Tibial artery (tissue), 4 donors: ENCODE results near the gene ARHGAP33.
"Not testable (repeated sequence)": the region's sequence is repeated elsewhere in the genome, so short reads cannot be mapped to it uniquely, and the experiment has no call there.

Experiments used
- DNase-seq, 2 donors: peaks; one replicate each; pipeline ENCODE4 v3.0.0-alpha.2; 2019
- H3K27ac ChIP-seq, 2 donors: fragments of 200-600 bp; sonication (generic) in 1 of 2; 1 replicate in 1 of 2; 2 replicates in 1 of 2; pipeline ENCODE4 v1.5.1; 2018 to 2019; ENCODE audit warnings: mild to moderate bottlenecking in 1 of 2
- H3K27me3 ChIP-seq, 2 donors: fragments of 200-600 bp; sonication (generic) in 1 of 2; one replicate each; pipeline versions ENCODE4 v1.5.1 to v1.6.0; 2016 to 2019
- H3K36me3 ChIP-seq, 3 donors: fragments of 200-600 bp; sonication (generic) in 2 of 3; one replicate each; pipeline ENCODE4 v1.5.1; 2016 to 2019; ENCODE audit warnings: mild to moderate bottlenecking in 2 of 3
- H3K4me1 ChIP-seq, 4 donors: fragments of 200-600 bp; sonication (generic) in 2 of 4; 1 replicate in 3 of 4; 2 replicates in 1 of 4; pipeline ENCODE4 v1.5.1; 2016 to 2019
- H3K4me3 ChIP-seq, 2 donors: fragments of 200-600 bp; sonication (generic) in 1 of 2; 1 replicate in 1 of 2; 2 replicates in 1 of 2; pipeline ENCODE4 v1.5.1; 2018 to 2019; ENCODE audit warnings: mild to moderate bottlenecking in 2 of 2
- H3K9me3 ChIP-seq, 3 donors: fragments of 200-600 bp; sonication (generic) in 1 of 3; one replicate each; pipeline ENCODE4 v1.5.1; 2016 to 2019
- CTCF ChIP-seq, 2 experiments: fragments of 200-600 bp in 1 of 2; fragments of 450-650 bp in 1 of 2; IDR thresholded peaks; one replicate each; pipeline ENCODE4 v1.5.1; 2017 to 2019; ENCODE audit warnings: antibody characterized with exemption in 2 of 2, mild to moderate bottlenecking in 1 of 2, moderate library complexity in 1 of 2
- intact Hi-C: fragments of 100-400 bp; cut with DNase I; formaldehyde crosslinking; loops from one replicate; pipeline ENCODE4 v1.15.0; 2023; ENCODE audit warnings: low total_unique reads

The ARHGAP33 gene

GRCh38 chr19:35760711-35761349, 14.5 kb upstream of the ARHGAP33 start:
- intact Hi-C loops = no loop called here
- no peaks in the 10 kb centered on the region for H3K9me3 ChIP-seq

GRCh38 chr19:35764432-35765315, 10.7 kb upstream of the ARHGAP33 start:
- no peak for DNase-seq
- Histone ChIP-seq H3K27ac (no peak overlapping the region), H3K27me3 (no peaks in the 10 kb centered on the region), H3K4me1 (peaks cover 0 to 10% (median 3%) of the 10 kb centered on the region in 4 donors), H3K4me3 (no peak overlapping the region), H3K36me3 (peaks cover 4 to 78% (median 24%) of the 10 kb centered on the region in 3 donors), H3K9me3 (no peaks in the 10 kb centered on the region)
- intact Hi-C loops = no loop called here
- TF ChIP-seq CTCF (IDR thresholded peaks at IDR 0.05) = no peak

More at GRCh38 chr19:35760711-35761349, 14.5 kb upstream of the ARHGAP33 start:
- H3K4me3 ChIP-seq = no peak overlapping the region
- peaks cover 4 to 49% (median 20%) of the 10 kb centered on the region in 3 donors for H3K36me3 ChIP-seq
- no peaks in the 10 kb centered on the region for H3K27me3 ChIP-seq
- peaks cover 5 to 41% (median 26%) of the 10 kb centered on the region in 4 donors for H3K4me1 ChIP-seq
- no peak for DNase-seq
- H3K27ac ChIP-seq = no peak overlapping the region
- TF ChIP-seq CTCF (IDR thresholded peaks at IDR 0.05) = no peak

- no peak for DNase-seq
Measured at GRCh38 chr19:35766571-35767104, 8.7 kb upstream of the ARHGAP33 start.

GRCh38 chr19:35767288-35768081, 7.9 kb upstream of the ARHGAP33 start:
- no peak overlapping the region for H3K4me3 ChIP-seq
- no peaks in the 10 kb centered on the region for H3K27me3 ChIP-seq
- H3K27ac ChIP-seq = no peak overlapping the region
- intact Hi-C loops = no loop called here
- no peak for TF ChIP-seq CTCF (IDR thresholded peaks at IDR 0.05)
- H3K9me3 ChIP-seq = no peaks in the 10 kb centered on the region
- DNase-seq = no peak
- peaks cover 4 to 62% (median 17%) of the 10 kb centered on the region in 3 donors for H3K36me3 ChIP-seq
- H3K4me1 ChIP-seq = no peaks in the 10 kb centered on the region

More at GRCh38 chr19:35766571-35767104, 8.7 kb upstream of the ARHGAP33 start:
- H3K4me3 ChIP-seq = no peak overlapping the region
- peaks cover 4 to 70% (median 24%) of the 10 kb centered on the region in 3 donors for H3K36me3 ChIP-seq
- no peaks in the 10 kb centered on the region for H3K9me3 ChIP-seq
- no peaks in the 10 kb centered on the region for H3K27me3 ChIP-seq
- no peaks in the 10 kb centered on the region for H3K4me1 ChIP-seq
- TF ChIP-seq CTCF (IDR thresholded peaks at IDR 0.05) = no peak
- intact Hi-C loops = no loop called here
- H3K27ac ChIP-seq = no peak overlapping the region

GRCh38 chr19:35768082-35768421, 7.3 kb upstream of the ARHGAP33 start:
- no peaks in the 10 kb centered on the region for H3K4me1 ChIP-seq
- DNase-seq = no peak
- no peaks in the 10 kb centered on the region for H3K27me3 ChIP-seq
- TF ChIP-seq CTCF (IDR thresholded peaks at IDR 0.05) = no peak
- H3K4me3 ChIP-seq = no peak overlapping the region
- peaks cover 4 to 57% (median 17%) of the 10 kb centered on the region in 3 donors for H3K36me3 ChIP-seq
- no peak overlapping the region for H3K27ac ChIP-seq
- H3K9me3 ChIP-seq = no peaks in the 10 kb centered on the region
- intact Hi-C loops = no loop called here

- intact Hi-C loops = not testable (repeated sequence)
Measured at GRCh38 chr19:35772362-35772761, 3.0 kb upstream of the ARHGAP33 start.

More at GRCh38 chr19:35772362-35772761, 3.0 kb upstream of the ARHGAP33 start:
- H3K27ac ChIP-seq, H3K4me3 ChIP-seq, DNase-seq, H3K9me3 ChIP-seq, H3K27me3 ChIP-seq: not testable (repeated sequence)
- H3K4me1 ChIP-seq = peaks cover 0 to 19% (median 15%) of the 10 kb centered on the region in 4 donors
- peaks cover 0 to 14% (median 0%) of the 10 kb centered on the region in 3 donors for H3K36me3 ChIP-seq
